GM12878 (cell line): ENCODE results near the gene ANTKMT. TPM values are rescaled to one million over a fixed set of nuclear protein-coding genes. Genes with fewer than 3 reads are reported as not detected.

Experiments used
- ATAC-seq: fragments of 200-7000 bp; cut with Tn5 transposase; 3 replicates; pipeline ENCODE4 v1.9.1; 2020; ENCODE audit warnings: mild to moderate bottlenecking, moderate library complexity
- BruUV-seq: library from RNA; stranded (reverse); fragments of 400-500 nt; replicated peaks from 2 replicates; lab custom pipeline; 2021; lab: Mats Ljungman, UMichigan
- CTCF ChIA-PET: fragments of 300-600 bp; sonication (Branson Sonifier 250); formaldehyde crosslinking; extraction: SDS; loops from one replicate; lab custom pipeline; 2021; ENCODE audit warnings: inconsistent platforms; lab: Yijun Ruan, JAX
- POLR2A ChIA-PET: fragments of 350-600 bp; formaldehyde crosslinking; extraction: SDS; loops from one replicate; lab custom pipeline; 2021; ENCODE audit warnings: inconsistent platforms; lab: Charles Lee
- RAD21 ChIA-PET: fragments of 300-600 bp; sonication (Branson Sonifier 250); formaldehyde crosslinking; loops from one replicate; lab custom pipeline; 2023; ENCODE audit warnings: antibody characterized with exemption; ENCODE audit not compliant: unreplicated experiment; lab: Charles Lee
- SMC1A ChIA-PET: fragments of 300-600 bp; sonication (Branson Sonifier 250); formaldehyde crosslinking; loops from one replicate; lab custom pipeline; 2023; ENCODE audit not compliant: unreplicated experiment, uncharacterized antibody; lab: Charles Lee
- DNase-seq: peaks from one replicate; pipeline ENCODE4 v3.0.0-alpha.2; 2011; ENCODE audit warnings: low read depth, low spot score
- FAIRE-seq: peaks from 3 replicates; lab custom pipeline; 2011; peaks lifted over from hg19 to GRCh38; lab: Jason Lieb, UNC
- H2AFZ ChIP-seq: 2 replicates; pipeline ENCODE4 v1.6.0; 2011; ENCODE audit warnings: low read depth, low read length, control low read depth; ENCODE audit not compliant: control insufficient read depth
- H3K27ac ChIP-seq: 2 replicates; pipeline ENCODE4 v1.5.1; 2011; ENCODE audit warnings: control low read depth; ENCODE audit not compliant: control insufficient read depth, insufficient read depth
- H3K27me3 ChIP-seq, 2 experiments: replicated peaks in 1 of 2; 2 replicates each; pipeline versions ENCODE4 v1.6.0 to v1.6.1; 2011; ENCODE audit warnings: low read length in 1 of 2; ENCODE audit not compliant: control insufficient read depth in 2 of 2, insufficient read depth in 2 of 2
- H3K36me3 ChIP-seq, 2 experiments: 2 replicates each; pipeline ENCODE4 v1.5.1; 2011; ENCODE audit warnings: low read length in 1 of 2; ENCODE audit not compliant: control insufficient read depth in 2 of 2, insufficient read depth in 2 of 2
- H3K4me1 ChIP-seq: 2 replicates; pipeline ENCODE4 v1.6.1; 2011; ENCODE audit warnings: mild to moderate bottlenecking, low read length, moderate library complexity, mixed read lengths; ENCODE audit not compliant: control insufficient read depth, insufficient read depth
- H3K4me2 ChIP-seq: 2 replicates; pipeline ENCODE4 v1.6.0; 2011; ENCODE audit warnings: control low read depth; ENCODE audit not compliant: control insufficient read depth, insufficient read depth
- H3K4me3 ChIP-seq: fragments of 200-600 bp; sonication (generic); 2 replicates; pipeline ENCODE4 v1.5.1; 2016
- H3K79me2 ChIP-seq: 2 replicates; pipeline ENCODE4 v1.6.0; 2011; ENCODE audit warnings: low read length; ENCODE audit not compliant: control insufficient read depth, insufficient read depth
- H3K9ac ChIP-seq: 2 replicates; pipeline ENCODE4 v1.8.0; 2011; ENCODE audit warnings: low read length, control low read depth, mixed read lengths; ENCODE audit not compliant: control insufficient read depth, insufficient read depth
- H3K9me3 ChIP-seq: replicated peaks from 3 replicates; pipeline ENCODE4 v1.5.1; 2011; ENCODE audit warnings: mild to moderate bottlenecking, low read length; ENCODE audit not compliant: control insufficient read depth, insufficient read depth
- H4K20me1 ChIP-seq: 2 replicates; pipeline ENCODE4 v1.6.0; 2011; ENCODE audit not compliant: control insufficient read depth, insufficient read depth
- BACH1 ChIP-seq: fragments of 450-650 bp; IDR thresholded peaks from 2 replicates; pipeline ENCODE4 v1.6.1; 2017; ENCODE audit warnings: mild to moderate bottlenecking, borderline replicate concordance
- BHLHE40 ChIP-seq, 2 experiments: fragments of 450-650 bp in 1 of 2; IDR thresholded peaks; 2 replicates each; pipeline ENCODE4 v1.6.1; 2011 to 2017; ENCODE audit warnings: low read depth in 2 of 2, borderline replicate concordance in 1 of 2, improper control_type of control experiment in 1 of 2, low read length in 1 of 2, mild to moderate bottlenecking in 1 of 2
- IKZF2 ChIP-seq, 2 experiments: fragments of 450-650 bp; IDR thresholded peaks; 2 replicates each; pipeline ENCODE4 v1.6.1; 2017; ENCODE audit warnings: mild to moderate bottlenecking in 2 of 2, moderate library complexity in 2 of 2
- LARP7 ChIP-seq: fragments of 450-650 bp; IDR thresholded peaks from 2 replicates; pipeline ENCODE4 v1.6.1; 2017; ENCODE audit warnings: mild to moderate bottlenecking
- NFYB ChIP-seq: IDR thresholded peaks from 2 replicates; pipeline ENCODE4 v1.6.1; 2011; ENCODE audit warnings: low read depth, mild to moderate bottlenecking, low read length, improper control_type of control experiment, moderate library complexity; ENCODE audit not compliant: insufficient read depth
- POLR2A ChIP-seq: IDR thresholded peaks from 2 replicates; pipeline ENCODE4 v1.6.1; 2011; ENCODE audit warnings: low read depth, mild to moderate bottlenecking, low read length
- POU2F2 ChIP-seq: IDR thresholded peaks from 3 replicates; pipeline ENCODE4 v1.6.1; 2011; ENCODE audit warnings: low read depth, mild to moderate bottlenecking, low read length, borderline replicate concordance
- RAD21 ChIP-seq: IDR thresholded peaks from 2 replicates; pipeline ENCODE4 v1.6.1; 2011; ENCODE audit warnings: mild to moderate bottlenecking, low read depth, low read length, moderate library complexity; ENCODE audit not compliant: insufficient read depth
- SMC3 ChIP-seq: IDR thresholded peaks from 2 replicates; pipeline ENCODE4 v1.6.1; 2011; ENCODE audit warnings: low read length, improper control_type of control experiment, borderline replicate concordance
- SP1 ChIP-seq: IDR thresholded peaks from one replicate; pipeline ENCODE4 v1.6.1; 2011; ENCODE audit warnings: low read depth, low read length
- SREBF1 ChIP-seq: IDR thresholded peaks from 2 replicates; pipeline ENCODE4 v1.6.1; 2012; ENCODE audit warnings: mild to moderate bottlenecking, low read length
- TCF3 ChIP-seq: IDR thresholded peaks from 2 replicates; pipeline ENCODE4 v1.6.1; 2012; ENCODE audit warnings: low read depth, mild to moderate bottlenecking, low read length, borderline replicate concordance; ENCODE audit not compliant: insufficient read depth
- YY1 ChIP-seq: IDR thresholded peaks from 2 replicates; pipeline ENCODE4 v1.6.1; 2011; ENCODE audit warnings: low read depth, mild to moderate bottlenecking, low read length
- ZNF24 ChIP-seq: fragments of 450-650 bp; IDR thresholded peaks from 2 replicates; pipeline ENCODE4 v1.6.1; 2017; ENCODE audit warnings: antibody characterized with exemption, mild to moderate bottlenecking
- WGBS: methylation state at CpG from one replicate; pipeline ENCODE4 v1.1.6; 2016; ENCODE audit warnings: low lambda C conversion rate; ENCODE audit not compliant: insufficient replicate concordance, insufficient coverage; ENCODE audit errors: missing lambda C conversion rate; 5-methylcytosine and 5-hydroxymethylcytosine counted together
- in situ Hi-C: fragments of 300-500 bp; cut with MboI; formaldehyde crosslinking; loops from 9 replicates; pipeline ENCODE4 v1.14.3; 2018; ENCODE audit warnings: mixed read lengths
- intact Hi-C: fragments of 100-400 bp; cut with micrococcal nuclease; formaldehyde crosslinking; loops from one replicate; pipeline ENCODE4 v1.14.2; 2022; ENCODE audit not compliant: unreplicated experiment
- polyA plus RNA-seq, 11 experiments: library from polyadenylated mRNA; depleted of rRNA in 4 of 11; unstranded in 6 of 11; stranded (reverse) in 5 of 11; fragments of >200 nt; fragmentation: Nextera tagmentation in 4 of 11; fragmentation: Illumina TruSeq in 1 of 11; extraction: Ambion mirVana in 4 of 11; extraction: Trizol in 1 of 11; gene quantifications; 1 replicate in 1 of 11; 2 replicates in 10 of 11; pipeline versions ENCODE4 v1.2.1 to v1.2.3, GENCODE V29; 2011 to 2016; ENCODE audit warnings: inconsistent platforms in 2 of 11, missing spikeins in 2 of 11, low read depth in 1 of 11
- total RNA-seq, 4 experiments: library from RNA; depleted of rRNA in 3 of 4; stranded (reverse); fragments of >200 nt in 3 of 4; fragmentation: Illumina TruSeq in 1 of 4; extraction: Trizol in 1 of 4; gene quantifications; 2 replicates each; pipeline versions ENCODE4 v1.2.1 to v1.2.3, GENCODE V29; 2013 to 2021
- TF ChIP-seq, protein P1 (sequence below), 3 experiments: IDR thresholded peaks in 2 of 3; conservative IDR thresholded peaks in 1 of 3; 2 replicates each; pipeline ENCODE4 v1.5.1; 2011; ENCODE audit warnings: low read depth in 3 of 3, low read length in 3 of 3, mild to moderate bottlenecking in 3 of 3, control low read depth in 2 of 3, moderate library complexity in 2 of 3, inconsistent platforms in 1 of 3, mixed read lengths in 1 of 3; ENCODE audit not compliant: control insufficient read depth in 2 of 3, insufficient read depth in 1 of 3; ENCODE audit errors: extremely low read depth in 1 of 3
- TF ChIP-seq, protein P2 (sequence below): fragments of 450-650 bp; IDR thresholded peaks from 2 replicates; pipeline ENCODE4 v1.6.1; 2018; ENCODE audit warnings: mild to moderate bottlenecking, low read depth, moderate library complexity; ENCODE audit not compliant: partially characterized antibody

Gene ANTKMT
- total and polyA plus RNA-seq, 10 of the 15 experiments (the other 5 are each of a cell fraction or from before 2014, with no cell fraction given): 0.58 to 60.5 (median 25.8) TPM

- 8% methylated on average over 25 of the region's 25 CpGs for WGBS
- no peaks in the 10 kb centered on the region for H3K36me3 ChIP-seq
- DNase-seq (no peak), ATAC-seq (peak; percentile 88), FAIRE-seq (peak; percentile 95)
- ChIA-PET CTCF (interaction anchor here (0.5 to 2.2 kb wide), 19 partner anchors 8 to 392 kb away, joined by 3 to 32 read pairs (median 4); partner anchors contain the start of genes CCDC78, CHTF18, CIAO3 and HAGHL), RAD21 (interaction anchor here (0.6 to 1.5 kb wide), 7 partner anchors 13 to 1158 kb away, joined by 3 to 10 read pairs (median 3); partner anchors contain the start of genes CHTF18 and RPUSD1), SMC1A (interaction anchor here (0.7 to 2.1 kb wide), 7 partner anchors 9 to 392 kb away, joined by 3 to 12 read pairs (median 3); partner anchors contain the start of genes ANTKMT, CCDC78, CHTF18 and RPUSD1), POLR2A (no interaction called here)
- H3K4me1 ChIP-seq: no peaks in the 10 kb centered on the region
- TF ChIP-seq, protein P1, sequence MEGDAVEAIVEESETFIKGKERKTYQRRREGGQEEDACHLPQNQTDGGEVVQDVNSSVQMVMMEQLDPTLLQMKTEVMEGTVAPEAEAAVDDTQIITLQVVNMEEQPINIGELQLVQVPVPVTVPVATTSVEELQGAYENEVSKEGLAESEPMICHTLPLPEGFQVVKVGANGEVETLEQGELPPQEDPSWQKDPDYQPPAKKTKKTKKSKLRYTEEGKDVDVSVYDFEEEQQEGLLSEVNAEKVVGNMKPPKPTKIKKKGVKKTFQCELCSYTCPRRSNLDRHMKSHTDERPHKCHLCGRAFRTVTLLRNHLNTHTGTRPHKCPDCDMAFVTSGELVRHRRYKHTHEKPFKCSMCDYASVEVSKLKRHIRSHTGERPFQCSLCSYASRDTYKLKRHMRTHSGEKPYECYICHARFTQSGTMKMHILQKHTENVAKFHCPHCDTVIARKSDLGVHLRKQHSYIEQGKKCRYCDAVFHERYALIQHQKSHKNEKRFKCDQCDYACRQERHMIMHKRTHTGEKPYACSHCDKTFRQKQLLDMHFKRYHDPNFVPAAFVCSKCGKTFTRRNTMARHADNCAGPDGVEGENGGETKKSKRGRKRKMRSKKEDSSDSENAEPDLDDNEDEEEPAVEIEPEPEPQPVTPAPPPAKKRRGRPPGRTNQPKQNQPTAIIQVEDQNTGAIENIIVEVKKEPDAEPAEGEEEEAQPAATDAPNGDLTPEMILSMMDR (IDR thresholded peaks at IDR 0.05 in 2 of 3, conservative IDR thresholded peaks at IDR 0.05 in 1 of 3; ENCODE audit: control insufficient read depth in 2 of 3, extremely low read depth in 1 of 3, insufficient read depth in 1 of 3, low read depth in 3 of 3, low read length in 3 of 3): peak; percentile 79 to 98 (median 95)
- TF ChIP-seq IKZF2 (IDR thresholded peaks at IDR 0.05) (no peak), BACH1 (peak; percentile 32; the same call in 1 of the 2 replicates), POU2F2 (peak; percentile 23; the same call in 1 of the 3 replicates), RAD21 (peak; percentile 89), SREBF1 (no peak), SP1 (peak; percentile 10), LARP7 (peak; percentile 27; the same call in 1 of the 2 replicates), TCF3 (0 out of 2 replicates have a peak, but pooled peaks have one; percentile 22), POLR2A (no peak), YY1 (peak; percentile 80), NFYB (no peak), BHLHE40 (IDR thresholded peaks at IDR 0.05; ENCODE audit: borderline replicate concordance in 1 of 2, low read depth in 2 of 2, low read length in 1 of 2) (peak; percentile 31 to 56; a peak in 3 of 4 replicates), SMC3 (peak; percentile 99), ZNF24 (no peak)
- TF ChIP-seq, protein P2, sequence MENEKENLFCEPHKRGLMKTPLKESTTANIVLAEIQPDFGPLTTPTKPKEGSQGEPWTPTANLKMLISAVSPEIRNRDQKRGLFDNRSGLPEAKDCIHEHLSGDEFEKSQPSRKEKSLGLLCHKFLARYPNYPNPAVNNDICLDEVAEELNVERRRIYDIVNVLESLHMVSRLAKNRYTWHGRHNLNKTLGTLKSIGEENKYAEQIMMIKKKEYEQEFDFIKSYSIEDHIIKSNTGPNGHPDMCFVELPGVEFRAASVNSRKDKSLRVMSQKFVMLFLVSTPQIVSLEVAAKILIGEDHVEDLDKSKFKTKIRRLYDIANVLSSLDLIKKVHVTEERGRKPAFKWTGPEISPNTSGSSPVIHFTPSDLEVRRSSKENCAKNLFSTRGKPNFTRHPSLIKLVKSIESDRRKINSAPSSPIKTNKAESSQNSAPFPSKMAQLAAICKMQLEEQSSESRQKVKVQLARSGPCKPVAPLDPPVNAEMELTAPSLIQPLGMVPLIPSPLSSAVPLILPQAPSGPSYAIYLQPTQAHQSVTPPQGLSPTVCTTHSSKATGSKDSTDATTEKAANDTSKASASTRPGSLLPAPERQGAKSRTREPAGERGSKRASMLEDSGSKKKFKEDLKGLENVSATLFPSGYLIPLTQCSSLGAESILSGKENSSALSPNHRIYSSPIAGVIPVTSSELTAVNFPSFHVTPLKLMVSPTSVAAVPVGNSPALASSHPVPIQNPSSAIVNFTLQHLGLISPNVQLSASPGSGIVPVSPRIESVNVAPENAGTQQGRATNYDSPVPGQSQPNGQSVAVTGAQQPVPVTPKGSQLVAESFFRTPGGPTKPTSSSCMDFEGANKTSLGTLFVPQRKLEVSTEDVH: no peak
- intact Hi-C loops: loop anchor here (1.0 to 2.0 kb wide), 2 partner anchors 74 to 391 kb away; no protein-coding TSS in a partner anchor
- no peak overlapping the region for H3K27ac ChIP-seq
- H3K9ac ChIP-seq: no peak overlapping the region
- no peaks in the 10 kb centered on the region for H3K79me2 ChIP-seq
- 0 out of 2 replicates have a peak, but pooled peaks cover 2% of the 10 kb centered on the region for H4K20me1 ChIP-seq
- H3K27me3 ChIP-seq: no peaks in the 10 kb centered on the region; a peak in 2 of 4 replicates
- H3K9me3 ChIP-seq: no peaks in the 10 kb centered on the region
- no peak overlapping the region for H3K4me2 ChIP-seq
- H3K4me3 ChIP-seq: no peak overlapping the region
- no TSS peak for BruUV-seq
- H2AFZ ChIP-seq: no peak overlapping the region
- in situ Hi-C loops: loop anchor here (5.0 kb wide), 1 partner anchor 76 kb away; the partner anchor contains the start of genes CHTF18 and RPUSD1
Measured at GRCh38 chr16:711548-712320, 9.2 kb upstream of the ANTKMT start.
